Measurements from ENCODE around the gene REXO5. TPM values are rescaled to one million over a fixed set of nuclear protein-coding genes. Genes with fewer than 3 reads are reported as not detected.
A peak's percentile ranks its signal among the peaks of the same experiment; 100 is the strongest.

Gene REXO5
- total RNA-seq, 3 donors from 2014 or later: 4.8 to 13.2 (median 5.9) TPM

GRCh38 chr16:20870122-20870820 lies 63.9 kb downstream of the REXO5 start:
- Histone ChIP-seq H3K4me1 (peaks cover 10 to 25% of the 10 kb centered on the region in 2 donors), H3K9me3 (no peaks in the 10 kb centered on the region), H3K27me3 (no peaks in the 10 kb centered on the region), H3K27ac (peak overlapping the region; percentile 63 to 68), H3K36me3 (no peaks in the 10 kb centered on the region), H3K4me3 (no peak overlapping the region)
- no peak for DNase-seq (ENCODE audit: low spot score in 2 of 2)
- no peak for TF ChIP-seq CTCF (IDR thresholded peaks at IDR 0.05)
- no peak for TF ChIP-seq POLR2AphosphoS5 (IDR thresholded peaks at IDR 0.05)
- TF ChIP-seq POLR2A (IDR thresholded peaks at IDR 0.05): no peak
- intact Hi-C loops (cut with DNase I; ENCODE audit: low total_unique reads): no loop called here

DNA sequence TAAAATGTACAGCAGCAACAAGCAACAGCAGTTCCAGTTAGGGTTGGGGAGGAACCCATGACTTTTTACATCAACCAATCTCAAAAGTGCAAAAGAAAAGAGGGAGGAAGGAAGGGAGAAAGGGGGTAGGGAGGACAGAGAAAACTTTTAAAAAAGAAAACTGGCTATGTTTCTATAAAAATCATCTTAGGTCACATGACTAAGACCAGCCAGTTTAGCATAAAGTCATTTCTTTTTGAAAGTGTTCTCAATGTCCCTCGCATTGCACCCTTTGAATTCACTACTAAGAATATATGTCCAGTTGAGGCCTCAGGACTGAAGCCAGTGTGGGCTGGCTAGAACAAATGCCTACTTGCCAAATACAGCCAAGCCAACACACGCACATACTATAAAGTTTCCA lies 64.9 kb downstream of the REXO5 start:
- intact Hi-C loops (cut with DNase I; ENCODE audit: low total_unique reads): no loop called here
- Histone ChIP-seq H3K36me3 (no peaks in the 10 kb centered on the region), H3K4me3 (no peak overlapping the region), H3K27ac (peak overlapping the region; percentile 63 to 68), H3K4me1 (peaks cover 10 to 21% of the 10 kb centered on the region in 2 donors), H3K9me3 (no peaks in the 10 kb centered on the region), H3K27me3 (no peaks in the 10 kb centered on the region)
- no peak for DNase-seq (ENCODE audit: low spot score in 2 of 2)
- TF ChIP-seq POLR2AphosphoS5 (IDR thresholded peaks at IDR 0.05): no peak
- TF ChIP-seq CTCF (IDR thresholded peaks at IDR 0.05): no peak
- TF ChIP-seq POLR2A (IDR thresholded peaks at IDR 0.05): no peak

DNA sequence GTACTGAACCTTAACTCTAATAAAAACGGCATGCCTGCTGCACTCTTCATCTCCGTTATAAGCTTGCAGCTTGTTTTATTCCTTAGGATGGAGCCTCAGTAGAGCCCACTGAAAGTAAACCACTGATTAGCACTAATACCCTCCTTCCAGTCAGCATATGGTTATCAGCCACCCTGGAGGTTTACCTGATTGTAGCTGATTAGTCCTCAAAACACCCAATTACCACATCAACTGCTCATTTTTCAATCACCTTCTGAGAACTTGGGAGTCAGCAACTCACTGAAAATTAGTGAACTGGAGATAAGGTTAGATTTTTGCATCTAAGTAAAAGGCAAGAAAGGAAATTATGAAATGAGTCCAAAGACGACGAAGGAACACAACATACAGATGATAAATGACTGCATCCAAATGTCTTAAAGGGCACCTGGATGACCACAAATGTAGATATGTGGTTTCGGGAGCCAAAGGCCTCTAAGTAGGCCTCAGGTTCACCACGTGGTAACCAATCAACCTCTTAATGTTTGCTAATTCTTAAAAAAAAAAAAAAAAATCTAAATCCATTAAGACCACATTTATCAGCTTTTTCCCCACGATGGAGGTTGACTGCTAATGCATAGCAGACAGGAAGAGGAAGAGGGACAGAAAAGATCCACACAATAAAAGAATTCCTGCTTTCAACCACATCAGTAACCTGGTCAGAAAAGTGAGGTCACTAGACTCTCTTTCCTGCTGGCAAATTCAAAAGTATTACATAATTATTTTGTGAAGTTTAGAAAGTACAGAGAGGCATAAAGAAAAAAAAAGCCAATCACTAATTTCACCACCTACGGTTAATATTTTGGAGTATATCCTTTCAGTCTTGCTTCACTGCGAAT lies 65.9 kb downstream of the REXO5 start:
- Histone ChIP-seq H3K4me3 (no peak overlapping the region), H3K36me3 (no peaks in the 10 kb centered on the region), H3K27me3 (no peaks in the 10 kb centered on the region), H3K4me1 (peaks cover 10 to 21% of the 10 kb centered on the region in 2 donors), H3K27ac (peak overlapping the region; percentile 1 to 68), H3K9me3 (no peaks in the 10 kb centered on the region)
- TF ChIP-seq CTCF (IDR thresholded peaks at IDR 0.05): no peak
- no peak for TF ChIP-seq POLR2AphosphoS5 (IDR thresholded peaks at IDR 0.05)
- TF ChIP-seq POLR2A (IDR thresholded peaks at IDR 0.05): no peak
- no peak for DNase-seq (ENCODE audit: low spot score in 2 of 2)
- intact Hi-C loops (cut with DNase I; ENCODE audit: low total_unique reads): no loop called here

GRCh38 chr16:20873331-20873730 lies 67.0 kb downstream of the REXO5 start:
- intact Hi-C loops (cut with DNase I; ENCODE audit: low total_unique reads): no loop called here
- TF ChIP-seq CTCF (IDR thresholded peaks at IDR 0.05): no peak
- no peak for TF ChIP-seq POLR2A (IDR thresholded peaks at IDR 0.05)
- no peak for TF ChIP-seq POLR2AphosphoS5 (IDR thresholded peaks at IDR 0.05)
- no peaks in the 10 kb centered on the region for H3K36me3 ChIP-seq
- no peaks in the 10 kb centered on the region for H3K9me3 ChIP-seq
- DNase-seq (ENCODE audit: low spot score in 2 of 2): no peak
- H3K27me3 ChIP-seq: no peaks in the 10 kb centered on the region
- no peak overlapping the region for H3K27ac ChIP-seq
- H3K4me1 ChIP-seq: peaks cover 10 to 21% of the 10 kb centered on the region in 2 donors
- no peak overlapping the region for H3K4me3 ChIP-seq

DNA sequence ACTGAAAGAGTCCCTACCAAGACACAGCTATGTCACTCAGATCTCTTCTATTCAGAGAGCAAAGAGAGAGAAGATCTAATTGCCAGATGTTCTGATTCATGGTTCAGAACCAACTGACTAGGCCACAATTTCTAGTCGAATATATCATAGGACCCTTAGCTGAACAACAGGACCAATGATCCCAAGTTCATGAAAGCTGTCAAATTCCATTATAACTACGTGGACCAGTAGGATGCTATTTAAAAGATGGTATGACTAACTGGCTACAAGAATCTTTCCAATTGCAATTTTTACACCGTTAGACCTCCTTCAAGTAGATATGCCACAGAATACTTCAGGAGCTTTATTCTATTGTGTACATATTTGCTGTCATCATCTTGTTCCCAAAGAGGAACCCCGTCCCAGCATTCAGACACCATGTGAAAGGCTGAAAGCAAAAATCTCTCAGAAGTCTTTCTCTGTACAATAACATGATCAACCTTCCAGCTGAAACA lies 67.8 kb downstream of the REXO5 start:
- TF ChIP-seq CTCF (IDR thresholded peaks at IDR 0.05) (no peak), POLR2A (IDR thresholded peaks at IDR 0.05) (no peak), POLR2AphosphoS5 (IDR thresholded peaks at IDR 0.05) (no peak)
- Histone ChIP-seq H3K27ac (no peak overlapping the region), H3K36me3 (no peaks in the 10 kb centered on the region), H3K4me1 (peaks cover 5 to 22% of the 10 kb centered on the region in 2 donors), H3K4me3 (no peak overlapping the region), H3K27me3 (no peaks in the 10 kb centered on the region), H3K9me3 (no peaks in the 10 kb centered on the region)
- no peak for DNase-seq (ENCODE audit: low spot score in 2 of 2)
- intact Hi-C loops (cut with DNase I; ENCODE audit: low total_unique reads): no loop called here

All from breast epithelium (tissue), 4 donors.